Astrocyte of the spinal cord (primary cell): ENCODE measurements around the gene SLC25A26.

Experiments
- DNase-seq: peaks from one replicate; pipeline ENCODE4 v3.0.0; 2011; ENCODE audit warnings: low read depth, low spot score
- H3K4me3 ChIP-seq: 2 replicates; pipeline ENCODE4 v1.5.1; 2011; ENCODE audit warnings: low read depth, mild to moderate bottlenecking, low read length, moderate library complexity
- CTCF ChIP-seq: IDR thresholded peaks from 2 replicates; pipeline ENCODE4 v1.5.1; 2012; ENCODE audit warnings: low read depth, mild to moderate bottlenecking, low read length, inconsistent platforms
- in situ Hi-C: cut with HindIII; loops from 2 replicates; pipeline ENCODE4 v1.10.0; 2017; ENCODE audit warnings: low sequenced_read_pairs

Gene SLC25A26

DNA sequence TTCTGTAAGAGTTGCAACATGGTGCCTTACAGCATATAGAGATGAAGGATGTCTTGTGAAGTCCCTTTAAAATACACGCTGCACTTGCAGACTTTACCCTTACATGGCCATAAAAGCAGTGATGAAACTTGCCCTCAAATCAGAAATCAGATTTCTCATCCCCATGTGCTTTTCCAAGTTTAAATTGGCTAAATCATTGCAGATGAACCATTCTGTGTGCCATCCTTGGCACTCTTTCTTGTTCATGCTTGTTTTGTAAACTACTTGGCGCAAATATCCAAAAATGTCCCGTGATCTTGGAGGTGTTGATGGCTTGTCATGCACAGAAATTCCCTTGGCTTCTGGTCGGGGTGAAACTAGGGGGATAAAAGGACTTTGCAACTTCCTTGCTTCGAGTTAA is 144.3 kb downstream of the SLC25A26 start:
- in situ Hi-C loops, result no loop called here
- TF ChIP-seq CTCF, result no peak
- H3K4me3 ChIP-seq, result no peak overlapping the region
- DNase-seq, result no peak

DNA sequence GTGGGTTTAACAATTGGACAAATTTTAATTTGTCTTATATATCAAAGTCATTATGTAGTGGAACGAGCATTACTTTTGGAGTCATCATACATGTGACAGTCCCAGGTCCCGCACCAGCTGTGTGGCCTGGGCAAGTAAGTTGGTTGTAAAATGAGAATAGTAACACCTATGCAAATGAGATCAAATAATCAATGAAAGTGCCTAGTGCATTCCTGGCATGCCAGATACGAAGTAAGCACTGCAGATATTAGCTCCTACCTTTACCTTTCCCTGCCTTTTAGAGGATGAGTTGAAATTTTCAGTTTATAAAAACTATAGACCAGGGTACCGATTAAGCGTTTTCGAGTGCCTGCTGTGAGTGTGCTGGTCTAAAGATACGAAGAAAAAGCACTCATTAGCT is 145.9 kb downstream of the SLC25A26 start:
- no peak for TF ChIP-seq CTCF
- in situ Hi-C loops, result no loop called here
- DNase-seq, result no peak
- no peak overlapping the region for H3K4me3 ChIP-seq

GRCh38 chr3:66367979-66368378 is 147.2 kb downstream of the SLC25A26 start:
- no peak for TF ChIP-seq CTCF
- in situ Hi-C loops, result no loop called here
- DNase-seq, result no peak
- H3K4me3 ChIP-seq, result no peak overlapping the region

DNA sequence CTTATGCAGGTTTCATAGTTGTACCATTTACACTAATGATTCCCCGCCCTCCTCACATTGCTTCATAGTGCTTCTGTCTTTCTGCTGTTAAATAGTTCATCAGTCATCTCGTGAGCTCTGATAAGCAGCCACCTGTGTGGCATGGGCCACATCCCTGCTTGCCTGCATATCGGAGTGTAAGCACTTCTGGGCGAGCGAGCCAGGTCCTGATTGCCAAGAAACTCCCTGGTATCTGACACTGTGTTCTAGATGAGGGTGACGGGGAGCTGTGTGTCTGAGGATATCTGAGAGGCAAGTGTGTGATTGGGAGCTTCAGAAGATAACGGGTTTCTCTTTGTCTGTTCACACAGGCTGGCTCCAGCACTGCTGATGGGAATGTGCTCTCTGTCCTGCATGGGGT is 149.4 kb downstream of the SLC25A26 start:
- in situ Hi-C loops, result no loop called here
- H3K4me3 ChIP-seq, result no peak overlapping the region
- TF ChIP-seq CTCF, result no peak
- DNase-seq, result no peak

GRCh38 chr3:66371432-66371831 is 150.6 kb downstream of the SLC25A26 start:
- DNase-seq, result no peak
- no peak overlapping the region for H3K4me3 ChIP-seq
- in situ Hi-C loops, result no loop called here

GRCh38 chr3:66372681-66373350 is 152.0 kb downstream of the SLC25A26 start:
- in situ Hi-C loops, result no loop called here
- DNase-seq, result no peak
- peak; percentile 13 for TF ChIP-seq CTCF
- no peak overlapping the region for H3K4me3 ChIP-seq

More at GRCh38 chr3:66371432-66371831, 150.6 kb downstream of the SLC25A26 start:
- no peak for TF ChIP-seq CTCF
